Cardiac muscle cell (in vitro differentiated cells and primary cell): ENCODE data around the gene DNAAF1. TPM values are rescaled to one million over a fixed set of nuclear protein-coding genes. Genes with fewer than 3 reads are reported as not detected.
A peak's percentile ranks its signal among the peaks of the same experiment; 100 is the strongest.
"Not testable (repeated sequence)": the region's sequence is repeated elsewhere in the genome, so short reads cannot be mapped to it uniquely, and the experiment has no call there.

Experiments
- DNase-seq, 2 donors: peaks; one replicate each; pipeline versions ENCODE4 v3.0.0 to v3.0.0-alpha.2; 2010 to 2017; ENCODE audit warnings: low read depth in 1 of 2, low spot score in 1 of 2
- H3K27ac ChIP-seq: fragments of 200-600 bp; sonication (generic); 2 replicates; pipeline ENCODE4 v1.5.1; 2016
- H3K27me3 ChIP-seq: fragments of 200-600 bp; sonication (generic); 2 replicates; pipeline ENCODE4 v1.6.0; 2016; ENCODE audit warnings: control low read depth
- H3K36me3 ChIP-seq: fragments of 200-600 bp; sonication (generic); 2 replicates; pipeline ENCODE4 v1.5.1; 2016; ENCODE audit warnings: control low read depth
- H3K4me1 ChIP-seq: fragments of 200-600 bp; sonication (generic); 2 replicates; pipeline ENCODE4 v1.8.1; 2017; ENCODE audit warnings: low read depth, mild to moderate bottlenecking, mixed run types
- H3K4me3 ChIP-seq: fragments of 200-600 bp; sonication (generic); 2 replicates; pipeline ENCODE4 v1.5.1; 2016; ENCODE audit warnings: mild to moderate bottlenecking
- H3K9me3 ChIP-seq: fragments of 200-600 bp; sonication (generic); 2 replicates; pipeline ENCODE4 v1.5.1; 2017; ENCODE audit warnings: low read depth, mild to moderate bottlenecking, control low read depth
- CTCF ChIP-seq: IDR thresholded peaks from 2 replicates; pipeline ENCODE4 v1.5.1; 2012; ENCODE audit warnings: low read depth, mild to moderate bottlenecking, low read length
- polyA plus RNA-seq: library from polyadenylated mRNA; unstranded; fragments of >200 nt; fragmentation: Nextera tagmentation; extraction: Ambion mirVana; gene quantifications from 2 replicates; pipeline ENCODE4 v1.2.1, GENCODE V29; 2016
- total RNA-seq: library from RNA; depleted of rRNA; stranded (reverse); fragments of >200 nt; gene quantifications from 2 replicates; pipeline ENCODE4 v1.2.3, GENCODE V29; 2016

Gene DNAAF1
- total and polyA plus RNA-seq, 2 experiments from 2014 or later: 0.51 to 0.82 TPM

- no peak for TF ChIP-seq CTCF
- Histone ChIP-seq H3K9me3 (no peaks in the 10 kb centered on the region), H3K4me3 (no peak overlapping the region), H3K36me3 (no peaks in the 10 kb centered on the region), H3K27ac (no peak overlapping the region), H3K27me3 (no peaks in the 10 kb centered on the region), H3K4me1 (peaks cover 9% of the 10 kb centered on the region)
- DNase-seq: no peak
Measured at GRCh38 chr16:84110527-84110926, 34.6 kb upstream of the DNAAF1 start.

- Histone ChIP-seq H3K4me3 (no peak overlapping the region), H3K9me3 (no peaks in the 10 kb centered on the region), H3K4me1 (peaks cover 10% of the 10 kb centered on the region), H3K36me3 (no peaks in the 10 kb centered on the region), H3K27me3 (no peaks in the 10 kb centered on the region), H3K27ac (no peak overlapping the region)
- no peak for TF ChIP-seq CTCF
- no peak for DNase-seq
Measured at GRCh38 chr16:84111525-84111924, 33.6 kb upstream of the DNAAF1 start.

- not testable (repeated sequence) for H3K36me3 ChIP-seq, H3K9me3 ChIP-seq, DNase-seq, H3K27ac ChIP-seq, H3K27me3 ChIP-seq, H3K4me3 ChIP-seq, H3K4me1 ChIP-seq
Measured at GRCh38 chr16:84111949-84112348, 33.2 kb upstream of the DNAAF1 start.

GRCh38 chr16:84115919-84116719 is 29.0 kb upstream of the DNAAF1 start:
- no peaks in the 10 kb centered on the region for H3K36me3 ChIP-seq
- H3K9me3 ChIP-seq: no peaks in the 10 kb centered on the region
- H3K4me1 ChIP-seq: peaks cover 5% of the 10 kb centered on the region
- H3K27ac ChIP-seq: peak overlapping the region; percentile 95
- peak; percentile 57 to 66 for DNase-seq
- H3K27me3 ChIP-seq: no peaks in the 10 kb centered on the region
- TF ChIP-seq CTCF: no peak
- peak overlapping the region; percentile 69 for H3K4me3 ChIP-seq

- no peak for TF ChIP-seq CTCF
- Histone ChIP-seq H3K4me3 (peak within 1 kb of the TSS; percentile 69), H3K27ac (peak within 1 kb of the TSS; percentile 95), H3K27me3 (no peaks in the 10 kb centered on the region), H3K9me3 (no peaks in the 10 kb centered on the region), H3K4me1 (peaks cover 5% of the 10 kb centered on the region), H3K36me3 (peaks cover 4% of the 10 kb centered on the region)
- peak; percentile 99 for DNase-seq
Measured at GRCh38 chr16:84116720-84117493, 28.2 kb upstream of the DNAAF1 start, which contains the start of gene MBTPS1. Gene MBTPS1, minus strand, starts transcription at chr16:84116942. Its CDS starts 15,159 bp downstream, at chr16:84101783.

GRCh38 chr16:84117494-84117843 is 27.6 kb upstream of the DNAAF1 start:
- peak overlapping the region; percentile 95 for H3K27ac ChIP-seq
- H3K4me3 ChIP-seq: peak overlapping the region; percentile 69
- H3K4me1 ChIP-seq: peaks cover 5% of the 10 kb centered on the region
- no peak for TF ChIP-seq CTCF
- H3K27me3 ChIP-seq: no peaks in the 10 kb centered on the region
- no peaks in the 10 kb centered on the region for H3K9me3 ChIP-seq
- DNase-seq: no peak
- peaks cover 6% of the 10 kb centered on the region for H3K36me3 ChIP-seq

GRCh38 chr16:84118315-84118714 is 26.8 kb upstream of the DNAAF1 start:
- not testable (repeated sequence) for H3K4me1 ChIP-seq, H3K9me3 ChIP-seq, H3K27ac ChIP-seq, DNase-seq, H3K27me3 ChIP-seq, H3K4me3 ChIP-seq
- H3K36me3 ChIP-seq: peaks cover 14% of the 10 kb centered on the region
